CD4-positive, alpha-beta T cell (primary cell): ENCODE results near the gene CDK16. TPM values are rescaled to one million over a fixed set of nuclear protein-coding genes. Genes with fewer than 3 reads are reported as not detected.

ENCODE experiments used
- ATAC-seq: fragments of 200-7000 bp; cut with Tn5 transposase; one replicate; pipeline ENCODE4 v1.10.0; 2022; ENCODE audit warnings: mild to moderate bottlenecking; ENCODE audit not compliant: poor library complexity
- CTCF ChIA-PET: fragments of 350-600 bp; sonication (Branson Sonifier 250); formaldehyde crosslinking; loops from one replicate; lab custom pipeline; 2021; ENCODE audit warnings: antibody characterized with exemption, inconsistent platforms; lab: Charles Lee
- POLR2A ChIA-PET: fragments of 350-600 bp; sonication (Branson Sonifier 250); formaldehyde crosslinking; loops from one replicate; lab custom pipeline; 2021; ENCODE audit warnings: antibody characterized with exemption, inconsistent platforms; lab: Charles Lee
- DNase-seq, 14 experiments: peaks; one replicate each; pipeline ENCODE4 v3.0.0-alpha.2; 2013 to 2020; ENCODE audit warnings: mixed read lengths in 2 of 14
- H3K27ac ChIP-seq, 2 donors: one replicate each; pipeline versions ENCODE4 v1.5.1 to v1.7.0; 2013; ENCODE audit warnings: low read length in 2 of 2, low read depth in 1 of 2, mild to moderate bottlenecking in 1 of 2
- H3K27me3 ChIP-seq, 2 experiments: 1 replicate in 1 of 2; 2 replicates in 1 of 2; pipeline versions ENCODE4 v1.6.1 to v1.7.0; 2013; ENCODE audit warnings: low read length in 2 of 2, control low read depth in 1 of 2, mild to moderate bottlenecking in 1 of 2, moderate library complexity in 1 of 2; ENCODE audit not compliant: insufficient read depth in 2 of 2, control insufficient read depth in 1 of 2
- H3K36me3 ChIP-seq: one replicate; pipeline ENCODE4 v1.6.1; 2013; ENCODE audit warnings: low read length, control low read depth; ENCODE audit not compliant: insufficient read depth
- H3K4me1 ChIP-seq: one replicate; pipeline ENCODE4 v1.6.1; 2013; ENCODE audit warnings: low read length, control low read depth; ENCODE audit not compliant: insufficient read depth
- H3K4me3 ChIP-seq: one replicate; pipeline ENCODE4 v1.5.1; 2013; ENCODE audit warnings: mild to moderate bottlenecking, low read length, moderate library complexity
- H3K9me3 ChIP-seq, 2 experiments: 1 replicate in 1 of 2; 2 replicates in 1 of 2; pipeline versions ENCODE4 v1.6.1 to v1.7.0; 2013; ENCODE audit warnings: low read length in 2 of 2, mild to moderate bottlenecking in 2 of 2, control low read depth in 1 of 2, moderate library complexity in 1 of 2; ENCODE audit not compliant: control insufficient read depth in 1 of 2, insufficient read depth in 1 of 2
- H3K27ac Mint-ChIP-seq: one replicate; pipeline ENCODE4 v1.8.0; 2020; ENCODE audit warnings: mixed read lengths
- H3K27me3 Mint-ChIP-seq: one replicate; pipeline ENCODE4 v1.8.0; 2021; ENCODE audit warnings: mixed read lengths
- H3K36me3 Mint-ChIP-seq: one replicate; pipeline ENCODE4 v1.8.0; 2021; ENCODE audit warnings: low read depth, mixed read lengths
- H3K4me1 Mint-ChIP-seq: one replicate; pipeline ENCODE4 v1.8.0; 2021; ENCODE audit warnings: low read depth, mixed read lengths
- H3K4me3 Mint-ChIP-seq: one replicate; pipeline ENCODE4 v1.8.0; 2020; ENCODE audit warnings: mild to moderate bottlenecking, mixed read lengths
- H3K9me3 Mint-ChIP-seq: one replicate; pipeline ENCODE4 v1.8.0; 2020; ENCODE audit warnings: mixed read lengths
- intact Hi-C, 2 experiments: fragments of 100-400 bp; cut with DNase I in 1 of 2; cut with micrococcal nuclease in 1 of 2; formaldehyde crosslinking; loops; one replicate each; pipeline versions ENCODE4 v1.15.1 to v1.9.0; 2023 to 2025; cut with DNase I, micrococcal nuclease
- total RNA-seq, 174 experiments: library from RNA in 2 of 174; stranded (reverse) in 2 of 174; gene quantifications; one replicate each; pipeline ENCODE4 v1.2.3 and lab custom pipeline; 2021 to 2026
- TF ChIP-seq, protein P1 (sequence below): fragments of 200-600 bp; IDR thresholded peaks from one replicate; pipeline ENCODE4 v1.8.0; 2022; ENCODE audit warnings: antibody characterized with exemption, mild to moderate bottlenecking

CDK16 gene
- total RNA-seq, 2 experiments from 2014 or later = 182 to 190 TPM

DNA sequence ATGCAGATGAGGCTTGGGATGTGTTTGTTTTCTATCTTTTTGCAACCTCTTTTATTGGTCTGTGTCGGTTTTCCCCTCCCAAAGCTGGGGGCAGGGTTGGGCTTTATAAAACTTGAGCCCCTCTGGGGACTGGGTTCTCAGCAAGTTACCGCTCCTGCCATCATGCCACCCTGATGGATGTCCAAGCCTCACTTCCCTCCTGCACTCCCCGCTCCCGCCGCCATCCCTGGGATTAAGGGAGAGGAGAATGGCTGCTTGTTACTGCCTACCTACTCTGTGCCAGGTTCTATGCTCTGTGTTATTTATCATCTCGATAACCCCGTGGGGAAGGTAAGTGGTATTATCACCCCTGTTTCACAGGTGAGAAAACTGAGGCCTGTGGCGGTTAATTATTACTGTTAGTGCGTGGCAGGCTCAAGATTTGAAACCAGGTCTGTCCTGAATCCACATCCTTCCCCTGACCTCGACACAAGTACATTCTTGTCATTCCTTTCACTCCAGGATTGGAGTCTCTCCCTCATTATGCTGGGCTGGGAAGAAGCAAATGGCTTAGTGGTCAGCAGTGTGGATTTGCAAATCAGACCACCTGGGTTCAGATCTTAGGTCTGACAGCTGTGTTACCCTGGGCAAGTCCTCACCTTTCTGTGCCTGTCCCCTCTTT lies 20.3 kb upstream of the CDK16 start:
- Mint-ChIP-seq H3K36me3 (peaks cover 82% of the 10 kb centered on the region), H3K4me1 (peaks cover 45% of the 10 kb centered on the region), H3K27ac (no peak overlapping the region), H3K4me3 (no peak overlapping the region), H3K9me3 (no peaks in the 10 kb centered on the region), H3K27me3 (no peaks in the 10 kb centered on the region)
- POLR2A ChIA-PET = no interaction called here
- TF ChIP-seq, protein P1, sequence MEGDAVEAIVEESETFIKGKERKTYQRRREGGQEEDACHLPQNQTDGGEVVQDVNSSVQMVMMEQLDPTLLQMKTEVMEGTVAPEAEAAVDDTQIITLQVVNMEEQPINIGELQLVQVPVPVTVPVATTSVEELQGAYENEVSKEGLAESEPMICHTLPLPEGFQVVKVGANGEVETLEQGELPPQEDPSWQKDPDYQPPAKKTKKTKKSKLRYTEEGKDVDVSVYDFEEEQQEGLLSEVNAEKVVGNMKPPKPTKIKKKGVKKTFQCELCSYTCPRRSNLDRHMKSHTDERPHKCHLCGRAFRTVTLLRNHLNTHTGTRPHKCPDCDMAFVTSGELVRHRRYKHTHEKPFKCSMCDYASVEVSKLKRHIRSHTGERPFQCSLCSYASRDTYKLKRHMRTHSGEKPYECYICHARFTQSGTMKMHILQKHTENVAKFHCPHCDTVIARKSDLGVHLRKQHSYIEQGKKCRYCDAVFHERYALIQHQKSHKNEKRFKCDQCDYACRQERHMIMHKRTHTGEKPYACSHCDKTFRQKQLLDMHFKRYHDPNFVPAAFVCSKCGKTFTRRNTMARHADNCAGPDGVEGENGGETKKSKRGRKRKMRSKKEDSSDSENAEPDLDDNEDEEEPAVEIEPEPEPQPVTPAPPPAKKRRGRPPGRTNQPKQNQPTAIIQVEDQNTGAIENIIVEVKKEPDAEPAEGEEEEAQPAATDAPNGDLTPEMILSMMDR = no peak
- no peak overlapping the region for H3K27ac ChIP-seq
- no peak overlapping the region for H3K4me3 ChIP-seq
- no peaks in the 10 kb centered on the region for H3K9me3 ChIP-seq
- intact Hi-C loops = loop anchor here in 1 of 2 experiments (5.0 to 10.0 kb wide), 3 partner anchors 114 to 827 kb away; partner anchors contain the start of gene ZNF41
- DNase-seq = no peak
- H3K27me3 ChIP-seq = no peaks in the 10 kb centered on the region
- ATAC-seq = no peak
- peaks cover 45% of the 10 kb centered on the region for H3K4me1 ChIP-seq
- CTCF ChIA-PET = interaction anchor here (1.3 kb wide), 1 partner anchor 187 kb away, joined by 3 read pairs; no protein-coding TSS in a partner anchor
- peaks cover 57% of the 10 kb centered on the region for H3K36me3 ChIP-seq

DNA sequence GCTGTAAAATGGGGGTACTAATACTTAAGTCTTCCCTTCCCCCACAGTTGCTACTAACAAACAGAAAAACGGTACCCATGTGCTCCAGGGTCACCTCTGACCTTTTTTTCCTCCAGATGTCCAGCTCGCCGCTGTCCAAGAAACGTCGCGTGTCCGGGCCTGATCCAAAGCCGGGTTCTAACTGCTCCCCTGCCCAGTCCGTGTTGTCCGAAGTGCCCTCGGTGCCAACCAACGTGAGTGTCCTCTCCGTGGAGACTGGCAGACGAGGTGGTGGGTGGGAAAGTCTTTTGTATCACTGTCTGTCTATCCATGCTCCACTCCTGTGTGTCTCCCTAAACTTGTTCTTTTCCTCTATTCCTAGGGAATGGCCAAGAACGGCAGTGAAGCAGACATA lies 19.8 kb upstream of the CDK16 start:
- ATAC-seq (no peak), DNase-seq (no peak)
- no peaks in the 10 kb centered on the region for H3K27me3 ChIP-seq
- peaks cover 40% of the 10 kb centered on the region for H3K4me1 Mint-ChIP-seq
- peaks cover 42% of the 10 kb centered on the region for H3K4me1 ChIP-seq
- intact Hi-C loops = loop anchor here in 1 of 2 experiments (5.0 to 10.0 kb wide), 3 partner anchors 114 to 826 kb away; partner anchors contain the start of gene ZNF41
- H3K27ac ChIP-seq = no peak overlapping the region
- TF ChIP-seq, protein P1 = no peak
- no peak overlapping the region for H3K27ac Mint-ChIP-seq
- no peak overlapping the region for H3K4me3 Mint-ChIP-seq
- H3K36me3 Mint-ChIP-seq = peaks cover 82% of the 10 kb centered on the region
- CTCF ChIA-PET = interaction anchor here (1.3 kb wide), 1 partner anchor 186 kb away, joined by 3 read pairs; no protein-coding TSS in a partner anchor
- no peaks in the 10 kb centered on the region for H3K27me3 Mint-ChIP-seq
- POLR2A ChIA-PET = no interaction called here
- H3K9me3 ChIP-seq = no peaks in the 10 kb centered on the region
- H3K36me3 ChIP-seq = peaks cover 61% of the 10 kb centered on the region
- H3K9me3 Mint-ChIP-seq = no peaks in the 10 kb centered on the region
- H3K4me3 ChIP-seq = no peak overlapping the region

DNA sequence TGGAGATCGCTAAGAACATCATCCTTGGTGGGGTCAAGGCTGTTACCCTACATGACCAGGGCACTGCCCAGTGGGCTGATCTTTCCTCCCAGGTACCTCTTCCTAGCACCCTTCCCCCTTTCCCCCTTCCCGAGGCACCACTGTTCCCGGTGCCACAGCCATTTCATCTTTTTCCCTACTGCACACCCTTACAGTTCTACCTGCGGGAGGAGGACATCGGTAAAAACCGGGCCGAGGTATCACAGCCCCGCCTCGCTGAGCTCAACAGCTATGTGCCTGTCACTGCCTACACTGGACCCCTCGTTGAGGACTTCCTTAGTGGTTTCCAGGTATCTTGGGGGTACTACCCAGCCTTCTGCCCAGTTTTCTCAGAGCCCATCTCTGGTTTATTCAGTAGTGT lies 19.2 kb upstream of the CDK16 start:
- H3K27me3 ChIP-seq = no peaks in the 10 kb centered on the region
- ChIA-PET CTCF (interaction anchor here (1.3 kb wide), 1 partner anchor 186 kb away, joined by 3 read pairs; no protein-coding TSS in a partner anchor), POLR2A (no interaction called here)
- H3K4me3 ChIP-seq = no peak overlapping the region
- peaks cover 83% of the 10 kb centered on the region for H3K36me3 Mint-ChIP-seq
- H3K9me3 Mint-ChIP-seq = no peaks in the 10 kb centered on the region
- no peak overlapping the region for H3K27ac ChIP-seq
- ATAC-seq (no peak), DNase-seq (no peak)
- H3K9me3 ChIP-seq = no peaks in the 10 kb centered on the region
- no peak overlapping the region for H3K4me3 Mint-ChIP-seq
- H3K4me1 Mint-ChIP-seq = peaks cover 39% of the 10 kb centered on the region
- H3K4me1 ChIP-seq = peaks cover 40% of the 10 kb centered on the region
- TF ChIP-seq, protein P1 = no peak
- H3K27me3 Mint-ChIP-seq = no peaks in the 10 kb centered on the region
- no peak overlapping the region for H3K27ac Mint-ChIP-seq
- peaks cover 66% of the 10 kb centered on the region for H3K36me3 ChIP-seq
- intact Hi-C loops = loop anchor here in 1 of 2 experiments (5.0 to 10.0 kb wide), 3 partner anchors 113 to 826 kb away; partner anchors contain the start of gene ZNF41
